ENCODE data around the gene INPP5D.
"Not testable (repeated sequence)": the region's sequence is repeated elsewhere in the genome, so short reads cannot be mapped to it uniquely, and the experiment has no call there.

The INPP5D gene

GRCh38 chr2:233056961-233057605, 3.1 kb upstream of the INPP5D start:
- no peak for DNase-seq

DNA sequence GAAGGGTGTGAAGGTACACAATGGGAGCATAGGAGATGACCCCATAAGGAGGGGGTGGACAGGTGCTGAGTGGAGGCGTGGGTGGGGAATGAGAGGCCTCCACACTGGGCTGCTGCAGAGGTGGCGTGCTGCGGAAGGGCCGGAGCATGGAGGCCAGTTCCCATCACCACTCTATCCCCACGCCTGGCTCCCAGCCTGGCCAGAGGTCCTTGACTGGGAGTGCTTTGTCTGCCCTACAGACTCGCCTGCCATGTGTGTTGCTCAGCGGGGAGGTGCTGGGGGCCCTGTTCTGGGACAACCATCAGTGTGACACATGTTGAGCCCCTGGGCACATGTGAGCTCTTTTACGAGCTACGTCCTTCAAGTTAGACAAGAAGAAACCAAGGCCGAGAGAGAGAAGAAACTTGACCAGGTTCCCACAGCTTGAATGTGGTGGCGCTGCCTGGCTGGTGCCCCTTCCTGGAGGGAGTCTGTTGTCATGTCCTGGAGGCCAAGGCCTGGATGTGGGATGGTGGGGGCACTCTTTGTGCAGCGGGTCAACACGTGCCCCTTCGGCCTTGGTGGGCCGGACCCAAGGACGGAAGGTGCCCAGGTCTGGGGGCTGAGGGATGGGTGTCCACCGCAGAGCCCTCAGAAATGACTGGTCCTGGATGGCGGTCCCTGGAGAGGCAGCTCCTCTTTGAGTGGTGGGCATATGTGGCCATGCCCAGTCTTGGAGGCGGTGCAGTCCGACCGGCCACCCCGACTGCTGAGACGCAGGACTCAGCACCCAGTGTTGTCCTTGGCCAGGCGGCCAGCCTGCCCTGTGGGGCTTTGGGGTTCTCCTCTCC, 1.2 kb upstream of the INPP5D start:
- DNase-seq, result no peak

DNA sequence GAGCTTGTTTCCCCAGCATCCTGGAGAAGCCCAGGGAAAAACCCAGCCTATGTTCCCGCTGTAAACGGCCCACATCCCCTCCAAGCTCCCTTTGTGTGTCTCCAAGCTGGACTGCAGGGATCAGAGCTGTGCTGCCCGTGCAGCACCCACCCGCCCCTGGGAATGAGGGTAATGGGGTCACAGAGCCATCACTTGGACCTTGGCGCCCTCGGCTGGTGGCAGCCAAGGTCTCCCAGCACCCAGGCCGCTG, 670 bp upstream of the INPP5D start:
- no peak for DNase-seq

DNA sequence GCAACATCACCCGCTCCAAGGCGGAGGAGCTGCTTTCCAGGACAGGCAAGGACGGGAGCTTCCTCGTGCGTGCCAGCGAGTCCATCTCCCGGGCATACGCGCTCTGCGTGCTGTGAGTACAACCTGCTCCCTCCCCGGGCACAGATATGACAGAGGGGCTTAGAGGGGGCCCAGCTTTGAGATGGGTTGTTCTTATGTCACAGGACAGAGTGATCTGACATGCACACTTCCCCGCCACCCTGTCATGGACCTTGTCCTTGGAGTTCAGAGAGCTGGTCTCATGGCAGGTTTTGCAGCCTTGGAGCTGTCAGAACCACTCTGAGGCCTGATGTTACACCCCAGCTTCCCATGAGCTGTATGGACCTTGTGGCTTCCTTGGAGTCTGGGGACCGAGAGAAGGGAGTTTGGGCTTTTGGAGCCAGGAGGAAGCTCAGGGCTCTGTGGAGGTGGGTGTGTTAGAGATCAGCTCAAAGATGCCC, 398 bp downstream of the INPP5D start:
- no peak for DNase-seq

DNA sequence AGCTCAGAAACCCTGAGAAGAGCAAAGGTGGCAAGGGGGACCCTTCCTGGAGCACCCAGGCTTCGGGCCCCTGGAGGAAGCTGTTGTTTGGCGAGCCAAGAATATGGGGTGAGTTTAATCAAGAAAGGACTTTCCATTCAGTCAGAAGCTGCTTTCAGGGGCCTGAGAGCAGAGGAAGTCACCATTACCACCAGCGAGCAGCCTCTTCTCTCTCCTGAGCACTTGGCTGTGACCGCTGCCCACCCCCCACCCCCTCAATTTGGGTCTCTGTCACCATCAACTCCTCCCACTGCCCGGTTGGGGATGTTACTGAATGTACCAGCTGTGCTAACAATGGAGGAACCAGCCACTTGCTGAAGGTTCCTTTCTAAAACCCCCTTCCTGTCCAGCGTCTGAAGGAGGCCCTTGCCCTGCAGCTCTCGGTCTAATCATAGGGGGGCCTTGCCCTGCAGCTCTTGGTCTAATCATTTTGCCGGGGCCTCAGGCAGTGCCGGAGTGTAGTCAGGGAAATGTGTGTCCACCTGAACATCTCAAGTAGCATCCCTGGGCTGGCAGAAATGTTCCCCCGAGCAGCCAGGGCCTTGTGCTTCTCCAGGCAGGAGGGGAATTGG, 943 bp downstream of the INPP5D start:
- no peak for DNase-seq

- DNase-seq, result no peak
Measured at GRCh38 chr2:233061591-233062450, 1.7 kb downstream of the INPP5D start.

- DNase-seq, result no peak
Measured at GRCh38 chr2:233062451-233062850, 2.3 kb downstream of the INPP5D start.

DNA sequence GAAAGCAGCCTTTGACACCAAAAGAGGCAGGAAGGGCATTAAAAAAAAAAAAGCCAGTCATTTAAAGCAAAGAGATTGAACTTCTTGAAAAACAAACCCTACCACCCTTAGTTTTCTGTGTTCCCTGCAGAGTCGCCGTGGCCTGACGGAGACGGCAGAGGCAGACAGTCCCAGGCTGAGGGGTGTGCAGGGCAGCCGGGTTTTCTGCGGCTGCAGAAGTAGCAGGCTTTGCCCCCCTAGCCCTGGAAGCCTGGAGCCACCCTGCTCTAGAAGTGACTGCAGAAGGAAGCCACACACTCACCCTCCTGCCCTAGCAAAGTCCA, 2.8 kb downstream of the INPP5D start:
- DNase-seq, result no peak

GRCh38 chr2:233063269-233063975, 3.3 kb downstream of the INPP5D start:
- DNase-seq, result no peak

DNA sequence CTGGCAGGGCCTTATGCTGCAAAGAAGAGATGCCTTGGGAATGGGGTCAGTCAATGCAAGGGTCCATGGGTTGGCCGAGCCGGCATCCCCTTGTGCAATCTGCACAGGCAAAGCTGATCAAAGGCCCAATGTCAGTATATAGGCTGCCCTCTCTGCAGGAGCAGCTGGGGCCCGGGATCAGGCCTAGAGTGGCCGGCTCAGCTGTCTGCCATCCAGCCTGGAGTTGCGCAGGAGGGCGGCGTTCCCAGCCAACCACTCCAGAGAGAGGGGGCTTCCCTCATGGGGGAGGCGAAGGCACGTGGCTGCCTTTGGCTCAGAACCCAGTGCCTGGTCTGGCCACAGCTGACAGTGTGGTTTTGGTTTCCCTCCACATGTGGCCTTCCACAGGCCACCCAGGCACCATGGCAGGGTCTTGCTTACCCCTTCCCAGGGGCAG, 3.9 kb downstream of the INPP5D start:
- DNase-seq, result no peak

DNA sequence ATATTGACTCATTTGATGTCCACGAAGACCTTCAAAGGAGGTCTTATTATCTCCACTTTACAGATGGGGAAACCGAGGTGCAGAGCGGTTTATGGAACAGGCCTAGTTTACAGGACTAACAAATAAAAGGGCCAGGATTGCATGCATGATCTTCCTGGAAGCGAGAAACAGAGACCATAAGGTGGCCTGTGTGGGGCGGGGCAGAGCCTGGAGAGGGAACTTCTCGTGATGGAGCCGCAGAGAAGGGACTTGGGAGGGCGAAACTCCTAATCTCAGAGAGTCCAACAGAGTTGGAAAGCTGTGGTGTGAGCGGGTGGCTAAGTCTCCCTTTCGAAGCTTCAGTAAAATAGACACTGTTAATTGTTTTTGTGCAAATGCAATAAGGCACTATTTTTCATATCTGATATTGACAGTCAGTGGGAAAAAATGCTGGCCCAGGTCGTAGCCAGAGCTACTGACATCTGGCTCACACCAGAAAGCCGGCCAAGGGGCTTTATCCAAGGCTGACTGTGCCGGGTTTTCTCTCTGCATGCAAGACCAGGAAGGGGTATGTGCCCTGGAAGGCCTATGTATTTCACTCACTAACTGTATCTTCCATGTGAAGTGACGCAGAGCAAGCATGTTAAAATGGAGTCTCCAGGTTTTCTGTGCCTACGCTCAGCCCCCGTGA, 4.5 kb downstream of the INPP5D start:
- DNase-seq, result no peak

DNA sequence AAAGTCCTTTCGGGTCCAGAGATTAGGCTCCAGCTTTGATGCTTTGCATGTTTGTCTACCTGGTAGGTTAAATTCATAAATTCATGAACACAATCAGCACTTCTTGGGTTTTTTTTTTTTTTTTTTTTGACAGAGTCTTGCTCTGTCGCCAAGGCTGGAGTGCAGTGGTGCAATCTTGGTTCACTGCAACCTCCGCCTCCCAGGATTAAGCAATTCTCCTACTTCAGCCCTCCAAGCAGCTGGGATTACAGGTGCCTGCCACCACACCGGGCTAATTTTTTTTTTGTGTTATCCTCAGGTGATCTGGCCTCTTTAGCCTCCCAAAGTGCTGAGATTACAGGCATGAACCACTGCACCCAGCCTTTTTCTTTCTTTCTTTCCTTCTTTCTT, 5.1 kb downstream of the INPP5D start:
- DNase-seq, result not testable (repeated sequence)

DNA sequence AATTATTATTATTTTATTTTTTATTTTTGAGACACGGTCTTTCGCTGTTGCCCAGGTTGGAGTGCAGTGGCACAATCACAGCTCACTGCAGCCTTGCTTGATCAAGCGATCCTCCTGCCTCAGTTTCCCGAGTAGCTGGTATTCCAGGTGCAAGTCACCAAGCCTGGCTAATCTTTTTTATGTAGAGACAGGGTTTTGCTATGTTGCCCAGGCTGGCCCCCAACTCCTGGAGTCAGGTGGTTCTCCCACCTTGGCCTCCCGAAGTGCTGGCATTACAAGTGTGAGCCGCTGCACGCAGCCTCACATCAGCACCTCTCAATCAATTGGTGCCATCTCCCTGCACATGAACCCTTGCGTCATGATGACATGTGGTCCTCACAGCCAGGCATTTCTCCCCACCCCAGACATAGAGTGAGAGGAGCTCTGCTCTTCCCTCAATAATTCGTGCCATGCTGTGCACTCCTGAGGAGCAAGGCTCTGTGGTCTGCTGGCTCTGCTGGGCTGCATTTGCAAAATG, 5.9 kb downstream of the INPP5D start:
- no peak for DNase-seq

DNA sequence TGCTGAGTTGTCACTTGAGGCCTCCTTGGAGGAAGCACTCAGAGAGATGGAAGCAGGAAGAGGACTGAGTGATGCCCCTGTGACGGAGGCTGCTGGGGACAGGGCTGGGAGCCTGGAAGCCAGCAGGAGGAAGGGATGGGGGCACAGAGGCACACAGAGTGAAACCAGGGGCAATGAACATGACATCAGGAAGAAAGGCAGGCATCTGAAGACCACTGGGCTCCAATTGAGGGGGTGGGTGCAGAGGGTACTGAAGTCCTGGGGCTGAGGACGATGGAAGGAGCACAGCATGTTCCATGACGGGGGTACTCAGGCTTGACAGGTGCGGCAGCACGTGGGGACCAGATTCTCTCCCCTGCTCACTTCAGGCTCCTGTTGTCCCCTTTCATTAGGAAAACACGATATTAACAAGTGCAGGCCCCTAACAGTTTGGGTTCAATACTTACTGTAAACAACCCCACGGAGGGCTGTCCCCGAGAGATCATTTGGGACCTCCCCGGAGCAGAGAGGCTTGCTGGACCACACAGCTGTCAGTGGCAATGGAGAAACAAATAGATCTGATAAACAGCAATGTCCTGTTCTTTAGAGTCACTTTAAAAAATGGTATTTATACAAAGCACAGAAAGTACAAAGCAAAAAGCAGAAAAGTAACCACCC, 8.7 kb downstream of the INPP5D start:
- no peak for DNase-seq

DNA sequence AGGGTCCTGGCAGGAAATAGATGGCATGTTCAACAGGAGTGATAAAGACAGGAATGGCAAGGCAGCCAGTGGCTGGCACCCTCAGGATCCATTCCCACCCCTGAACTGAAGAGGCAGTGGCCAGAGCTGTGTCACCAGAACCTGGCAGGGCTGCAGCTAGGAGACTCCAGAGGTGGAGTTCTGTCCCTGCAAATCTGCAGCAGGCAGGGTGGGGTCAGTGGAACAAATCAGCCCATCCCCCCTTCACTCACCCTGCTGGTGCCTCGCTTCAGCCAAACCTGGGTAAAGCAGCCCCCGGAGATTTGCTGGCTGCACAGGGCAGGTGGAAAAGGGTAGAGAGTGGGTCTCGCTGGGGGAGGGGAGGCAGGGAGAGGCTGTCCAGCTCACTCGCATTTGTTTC, 12.7 kb downstream of the INPP5D start:
- DNase-seq, result no peak

- no peak for DNase-seq
Measured at GRCh38 chr2:233074106-233074505, 14.0 kb downstream of the INPP5D start.

- DNase-seq, result no peak
Measured at GRCh38 chr2:233075141-233075965, 15.2 kb downstream of the INPP5D start.

DNA sequence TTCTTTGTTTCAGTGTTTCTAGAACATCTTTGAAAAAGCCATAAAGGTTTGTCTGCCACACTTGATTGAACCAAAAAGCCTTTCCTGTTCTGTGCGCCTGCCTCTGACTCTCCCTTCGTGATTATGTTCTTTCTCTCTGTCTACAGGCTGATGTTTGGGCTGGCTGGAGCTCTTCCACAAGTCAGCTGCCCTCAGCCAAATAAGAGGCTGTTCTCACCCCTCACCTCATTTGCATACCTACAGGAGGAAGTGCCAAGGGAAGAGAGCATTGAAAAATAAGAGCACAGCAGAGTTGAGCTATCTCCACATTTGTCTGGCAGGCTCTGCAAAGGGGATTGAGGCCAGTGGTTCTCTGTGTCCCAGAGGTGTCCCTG, 15.8 kb downstream of the INPP5D start:
- no peak for DNase-seq

DNA sequence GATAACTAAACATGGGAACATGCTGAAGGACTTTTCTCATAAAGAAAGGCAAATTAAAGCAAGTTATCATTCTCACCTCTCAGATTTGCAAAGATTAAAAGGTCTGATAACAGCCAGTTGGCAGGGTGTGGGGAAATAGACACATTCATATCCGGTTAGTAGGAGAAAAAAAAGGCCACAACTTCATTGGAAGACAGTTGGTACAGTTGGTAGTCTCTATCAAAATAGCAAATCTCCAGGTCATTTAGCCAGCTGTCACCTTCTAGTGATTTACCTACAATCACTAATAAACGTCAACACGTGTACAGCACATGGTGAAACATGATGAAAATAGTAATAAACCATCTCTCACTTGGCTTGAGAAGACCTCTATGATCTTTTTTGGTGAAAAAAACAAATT, 16.6 kb downstream of the INPP5D start:
- no peak for DNase-seq

GRCh38 chr2:233079473-233079877, 19.3 kb downstream of the INPP5D start:
- no peak for DNase-seq
